LNCAP (cell line): ENCODE data around the gene RNU1-4.
"Not testable (repeated sequence)": the region's sequence is repeated elsewhere in the genome, so short reads cannot be mapped to it uniquely, and the experiment has no call there.

ENCODE experiments used
- TF ChIP-seq, protein P1 (sequence below): fragments of 450-650 bp; IDR thresholded peaks from 2 replicates; pipeline ENCODE4 v1.5.1; 2017; ENCODE audit warnings: mild to moderate bottlenecking

The RNU1-4 gene

DNA sequence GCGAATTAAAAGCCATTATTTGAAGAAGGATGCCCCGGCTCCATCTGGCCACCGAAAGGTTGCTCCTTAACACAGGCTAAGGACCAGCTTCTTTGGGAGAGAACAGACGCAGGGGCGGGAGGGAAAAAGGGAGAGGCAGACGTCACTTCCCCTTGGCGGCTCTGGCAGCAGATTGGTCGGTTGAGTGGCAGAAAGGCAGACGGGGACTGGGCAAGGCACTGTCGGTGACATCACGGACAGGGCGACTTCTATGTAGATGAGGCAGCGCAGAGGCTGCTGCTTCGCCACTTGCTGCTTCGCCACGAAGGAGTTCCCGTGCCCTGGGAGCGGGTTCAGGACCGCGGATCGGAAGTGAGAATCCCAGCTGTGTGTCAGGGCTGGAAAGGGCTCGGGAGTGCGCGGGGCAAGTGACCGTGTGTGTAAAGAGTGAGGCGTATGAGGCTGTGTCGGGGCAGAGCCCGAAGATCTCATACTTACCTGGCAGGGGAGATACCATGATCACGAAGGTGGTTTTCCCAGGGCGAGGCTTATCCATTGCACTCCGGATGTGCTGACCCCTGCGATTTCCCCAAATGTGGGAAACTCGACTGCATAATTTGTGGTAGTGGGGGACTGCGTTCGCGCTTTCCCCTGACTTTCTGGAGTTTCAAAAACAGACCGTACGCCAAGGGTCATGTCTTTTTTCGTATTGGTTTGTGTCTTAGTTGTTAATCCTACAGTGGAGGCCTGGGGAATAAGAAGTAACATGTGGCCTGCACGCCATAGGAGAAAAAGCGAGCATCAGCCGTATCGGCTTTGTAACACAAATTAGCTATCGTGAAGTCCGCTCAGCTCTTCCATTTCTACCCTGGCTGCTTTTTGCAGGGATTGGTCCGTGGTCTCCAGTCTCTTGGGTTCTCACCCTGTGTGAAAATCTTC lies at the start of gene RNU1-4:
RNU1-4 (plus strand) TSS at position 470 of the 918 bp plus-strand sequence.
- TF ChIP-seq, protein P1, sequence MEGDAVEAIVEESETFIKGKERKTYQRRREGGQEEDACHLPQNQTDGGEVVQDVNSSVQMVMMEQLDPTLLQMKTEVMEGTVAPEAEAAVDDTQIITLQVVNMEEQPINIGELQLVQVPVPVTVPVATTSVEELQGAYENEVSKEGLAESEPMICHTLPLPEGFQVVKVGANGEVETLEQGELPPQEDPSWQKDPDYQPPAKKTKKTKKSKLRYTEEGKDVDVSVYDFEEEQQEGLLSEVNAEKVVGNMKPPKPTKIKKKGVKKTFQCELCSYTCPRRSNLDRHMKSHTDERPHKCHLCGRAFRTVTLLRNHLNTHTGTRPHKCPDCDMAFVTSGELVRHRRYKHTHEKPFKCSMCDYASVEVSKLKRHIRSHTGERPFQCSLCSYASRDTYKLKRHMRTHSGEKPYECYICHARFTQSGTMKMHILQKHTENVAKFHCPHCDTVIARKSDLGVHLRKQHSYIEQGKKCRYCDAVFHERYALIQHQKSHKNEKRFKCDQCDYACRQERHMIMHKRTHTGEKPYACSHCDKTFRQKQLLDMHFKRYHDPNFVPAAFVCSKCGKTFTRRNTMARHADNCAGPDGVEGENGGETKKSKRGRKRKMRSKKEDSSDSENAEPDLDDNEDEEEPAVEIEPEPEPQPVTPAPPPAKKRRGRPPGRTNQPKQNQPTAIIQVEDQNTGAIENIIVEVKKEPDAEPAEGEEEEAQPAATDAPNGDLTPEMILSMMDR, result not testable (repeated sequence)

DNA sequence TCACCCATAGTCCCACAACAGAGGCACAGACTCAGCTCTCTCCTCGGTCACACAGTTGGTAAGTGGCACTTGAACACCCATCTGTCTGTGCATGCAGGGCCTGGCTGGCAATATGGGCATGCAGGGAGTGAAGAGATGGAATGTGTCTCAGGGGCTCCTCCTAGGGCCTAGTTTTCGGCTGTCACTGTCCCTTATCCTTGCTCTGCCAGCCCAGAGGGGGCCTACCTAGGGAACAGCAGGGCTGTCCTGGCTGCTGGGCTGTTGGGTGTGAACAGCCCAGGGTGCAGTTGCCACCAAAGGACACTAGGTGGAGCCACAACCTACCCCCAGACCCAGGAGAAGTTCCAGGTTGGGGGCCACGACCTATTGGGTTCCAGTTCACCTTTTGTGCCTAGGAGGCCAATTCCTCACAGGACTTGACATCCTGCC lies 30.6 kb upstream of the RNU1-4 start:
- TF ChIP-seq, protein P1, result peak; percentile 35; the same call in 1 of the 2 replicates

DNA sequence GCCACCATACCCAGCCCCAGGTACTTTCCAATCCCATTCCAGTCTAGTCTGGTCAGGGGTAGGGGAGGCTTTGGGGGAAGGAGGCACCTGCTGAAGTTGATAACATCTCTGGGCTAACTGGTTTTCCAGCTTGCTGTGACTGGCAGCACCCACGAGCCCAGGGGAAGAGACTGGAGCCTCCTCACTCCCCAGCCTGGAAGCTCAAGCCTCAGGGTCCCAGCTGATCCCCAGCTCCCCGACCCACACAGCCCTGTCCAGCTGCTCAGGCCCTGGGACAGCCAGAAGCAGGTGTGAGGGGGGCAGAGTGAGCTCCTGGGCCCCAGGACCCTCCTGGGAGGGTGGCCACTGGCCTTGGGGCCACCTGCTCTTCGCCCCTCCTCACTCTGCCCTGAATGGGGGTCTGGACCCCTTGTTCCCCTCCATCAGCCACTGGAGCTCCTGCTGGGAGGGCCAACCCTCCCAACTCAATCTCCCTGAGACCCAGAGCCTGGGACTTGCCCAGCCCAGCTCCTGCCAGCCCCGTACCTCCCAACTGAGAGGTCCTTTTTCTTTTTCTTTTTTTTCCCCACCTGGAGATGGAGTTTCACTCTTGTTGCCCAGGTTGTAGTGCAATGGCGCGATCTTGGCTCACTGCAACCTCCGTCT lies 23.5 kb upstream of the RNU1-4 start:
- TF ChIP-seq, protein P1, result no peak

DNA sequence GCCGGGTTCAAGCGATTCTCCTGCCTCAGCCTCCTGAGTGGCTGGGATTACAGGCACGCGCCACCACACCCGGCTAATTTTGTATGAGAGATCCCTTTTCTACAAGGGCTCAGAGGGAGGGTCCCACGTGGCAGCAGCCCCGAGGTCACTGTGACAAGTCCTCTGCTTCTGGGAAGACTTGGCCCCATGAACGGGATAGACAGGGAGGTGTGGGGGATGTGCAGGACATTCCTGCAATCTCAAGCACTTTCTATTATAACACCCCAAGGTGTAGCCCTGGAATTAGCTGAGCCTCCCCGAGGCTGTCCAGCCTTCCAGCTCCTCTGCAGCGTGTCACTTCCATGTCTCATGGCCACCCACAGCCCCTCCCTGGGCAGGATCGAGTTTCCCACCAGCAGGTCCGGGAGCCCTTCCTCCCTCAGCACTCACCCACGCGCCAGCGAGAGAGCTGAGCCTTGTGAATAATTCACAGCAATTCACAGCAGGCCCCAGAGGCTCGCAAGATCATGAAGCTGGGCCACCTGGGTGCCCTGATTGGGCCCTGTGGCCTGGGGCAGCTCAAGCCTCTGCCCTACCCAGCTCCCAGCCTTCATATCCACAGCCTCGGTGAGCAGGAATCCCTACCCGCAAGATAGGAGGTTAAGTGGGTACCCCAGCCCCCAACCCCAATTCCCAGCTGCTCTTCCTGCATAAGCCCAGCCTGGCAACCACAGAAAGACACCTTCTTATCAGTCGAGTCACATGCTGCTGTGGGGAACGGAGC lies 22.8 kb upstream of the RNU1-4 start:
- TF ChIP-seq, protein P1, result no peak

DNA sequence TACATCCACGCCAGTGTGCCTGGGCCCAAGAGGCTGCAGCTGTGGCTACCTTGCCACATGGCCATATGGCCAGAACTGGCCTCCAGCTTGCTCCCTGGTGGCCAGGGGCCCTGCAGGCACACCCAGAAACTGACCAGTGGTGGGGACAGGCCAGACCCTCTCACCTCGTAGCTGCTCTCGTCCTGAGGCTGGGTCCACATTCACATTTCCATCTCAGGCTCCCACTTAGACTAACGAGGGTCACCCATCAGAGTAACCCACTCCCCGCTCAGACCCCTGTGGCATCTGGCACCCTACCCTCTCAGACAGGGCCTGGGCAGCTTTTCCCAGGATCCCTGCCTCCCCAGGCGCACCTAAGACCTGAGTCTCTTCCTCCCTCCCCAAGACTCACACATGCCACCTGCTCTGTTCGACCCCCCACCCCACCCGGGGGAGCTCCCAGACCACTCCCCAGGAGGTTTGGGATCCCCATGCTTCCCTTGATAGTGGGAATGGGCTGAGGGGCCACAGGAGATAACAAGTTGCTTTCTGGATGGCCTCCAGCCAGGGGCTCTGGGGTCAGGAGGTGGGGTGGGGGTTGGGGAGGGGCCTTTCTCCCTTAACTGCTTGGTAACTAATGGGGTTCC lies 21.3 kb upstream of the RNU1-4 start:
- TF ChIP-seq, protein P1, result no peak

DNA sequence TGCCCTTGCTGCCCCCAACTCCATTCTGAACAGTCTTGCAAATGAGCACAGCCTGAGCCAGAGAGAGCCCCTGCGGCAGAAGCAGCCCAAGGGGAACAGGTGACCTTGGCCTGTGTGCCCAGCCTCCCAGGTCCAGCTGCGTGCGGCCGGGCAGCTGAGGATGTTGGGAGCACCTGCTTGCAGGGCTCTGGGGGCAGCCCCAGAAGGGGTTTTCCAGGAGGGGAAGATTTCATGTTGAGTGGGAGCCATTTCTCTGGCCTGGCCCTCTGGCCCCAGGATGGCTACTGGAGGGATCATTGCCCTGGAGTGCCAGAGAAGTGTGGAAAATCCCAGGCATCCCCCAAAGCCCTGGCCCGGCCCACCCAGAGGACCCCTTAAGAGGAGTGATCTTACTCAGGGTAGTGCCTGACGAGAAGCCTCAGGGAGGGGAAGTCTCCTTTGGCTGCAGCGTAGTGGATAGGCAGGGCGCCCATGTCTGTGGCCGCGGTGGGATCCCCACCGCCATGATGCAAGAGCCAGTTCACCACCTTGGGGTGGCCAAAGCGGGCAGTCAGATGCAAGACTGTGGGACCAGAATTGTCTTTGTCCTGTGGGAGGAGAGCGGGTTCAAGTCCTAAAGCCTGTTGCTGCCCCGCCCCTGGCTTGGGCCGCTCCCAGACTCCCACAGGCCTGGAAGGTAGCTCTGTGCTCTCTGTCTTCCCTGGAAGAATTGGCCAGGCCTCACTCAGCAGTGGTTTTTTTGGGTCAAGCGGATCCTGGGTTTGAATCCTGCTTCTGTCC lies 20.6 kb upstream of the RNU1-4 start:
- TF ChIP-seq, protein P1, result no peak
